ENCODE data around the gene TRAF3IP3. TPM values are rescaled to one million over a fixed set of nuclear protein-coding genes. Genes with fewer than 3 reads are reported as not detected.

The TRAF3IP3 gene
- total RNA-seq, 1 donor from 2014 or later: not detected

- no peak for DNase-seq (ENCODE audit: extremely low spot score, unreplicated experiment)
- H3K27me3 Mint-ChIP-seq (ENCODE audit: unreplicated experiment): peaks cover 67% of the 10 kb centered on the region
- H3K4me3 Mint-ChIP-seq (ENCODE audit: unreplicated experiment): no peak overlapping the region
- no peaks in the 10 kb centered on the region for H3K4me1 Mint-ChIP-seq (ENCODE audit: unreplicated experiment)
- no peaks in the 10 kb centered on the region for H3K36me3 Mint-ChIP-seq (ENCODE audit: unreplicated experiment)
- H3K27ac Mint-ChIP-seq (ENCODE audit: unreplicated experiment): no peak overlapping the region
- no peaks in the 10 kb centered on the region for H3K9me3 Mint-ChIP-seq (ENCODE audit: unreplicated experiment)
- no peak for TF ChIP-seq CTCF (IDR thresholded peaks at IDR 0.05)
Measured at GRCh38 chr1:209710847-209711246, 45.0 kb upstream of the TRAF3IP3 start.

- H3K4me3 Mint-ChIP-seq (ENCODE audit: unreplicated experiment): no peak overlapping the region
- TF ChIP-seq CTCF (IDR thresholded peaks at IDR 0.05): no peak
- no peaks in the 10 kb centered on the region for H3K4me1 Mint-ChIP-seq (ENCODE audit: unreplicated experiment)
- no peaks in the 10 kb centered on the region for H3K9me3 Mint-ChIP-seq (ENCODE audit: unreplicated experiment)
- no peak for DNase-seq (ENCODE audit: extremely low spot score, unreplicated experiment)
- peaks cover 56% of the 10 kb centered on the region for H3K27me3 Mint-ChIP-seq (ENCODE audit: unreplicated experiment)
- H3K36me3 Mint-ChIP-seq (ENCODE audit: unreplicated experiment): no peaks in the 10 kb centered on the region
- no peak overlapping the region for H3K27ac Mint-ChIP-seq (ENCODE audit: unreplicated experiment)
Measured at GRCh38 chr1:209714338-209714737, 41.5 kb upstream of the TRAF3IP3 start.

- TF ChIP-seq CTCF (IDR thresholded peaks at IDR 0.05): no peak
- no peak overlapping the region for H3K27ac Mint-ChIP-seq (ENCODE audit: unreplicated experiment)
- peaks cover 48% of the 10 kb centered on the region for H3K27me3 Mint-ChIP-seq (ENCODE audit: unreplicated experiment)
- no peak overlapping the region for H3K4me3 Mint-ChIP-seq (ENCODE audit: unreplicated experiment)
- no peaks in the 10 kb centered on the region for H3K4me1 Mint-ChIP-seq (ENCODE audit: unreplicated experiment)
- H3K9me3 Mint-ChIP-seq (ENCODE audit: unreplicated experiment): no peaks in the 10 kb centered on the region
- no peak for DNase-seq (ENCODE audit: extremely low spot score, unreplicated experiment)
- no peaks in the 10 kb centered on the region for H3K36me3 Mint-ChIP-seq (ENCODE audit: unreplicated experiment)
Measured at GRCh38 chr1:209715314-209715713, 40.5 kb upstream of the TRAF3IP3 start.

- H3K36me3 Mint-ChIP-seq (ENCODE audit: unreplicated experiment): no peaks in the 10 kb centered on the region
- H3K4me3 Mint-ChIP-seq (ENCODE audit: unreplicated experiment): no peak overlapping the region
- no peaks in the 10 kb centered on the region for H3K4me1 Mint-ChIP-seq (ENCODE audit: unreplicated experiment)
- DNase-seq (ENCODE audit: extremely low spot score, unreplicated experiment): no peak
- peaks cover 48% of the 10 kb centered on the region for H3K27me3 Mint-ChIP-seq (ENCODE audit: unreplicated experiment)
- no peak for TF ChIP-seq CTCF (IDR thresholded peaks at IDR 0.05)
- no peaks in the 10 kb centered on the region for H3K9me3 Mint-ChIP-seq (ENCODE audit: unreplicated experiment)
- H3K27ac Mint-ChIP-seq (ENCODE audit: unreplicated experiment): no peak overlapping the region
Measured at GRCh38 chr1:209717818-209718217, 38.0 kb upstream of the TRAF3IP3 start.

GRCh38 chr1:209720326-209720725 is 35.5 kb upstream of the TRAF3IP3 start:
- TF ChIP-seq CTCF (IDR thresholded peaks at IDR 0.05): no peak
- no peaks in the 10 kb centered on the region for H3K9me3 Mint-ChIP-seq (ENCODE audit: unreplicated experiment)
- DNase-seq (ENCODE audit: extremely low spot score, unreplicated experiment): no peak
- H3K27ac Mint-ChIP-seq (ENCODE audit: unreplicated experiment): no peak overlapping the region
- no peaks in the 10 kb centered on the region for H3K36me3 Mint-ChIP-seq (ENCODE audit: unreplicated experiment)
- no peak overlapping the region for H3K4me3 Mint-ChIP-seq (ENCODE audit: unreplicated experiment)
- H3K27me3 Mint-ChIP-seq (ENCODE audit: unreplicated experiment): peaks cover 40% of the 10 kb centered on the region
- H3K4me1 Mint-ChIP-seq (ENCODE audit: unreplicated experiment): no peaks in the 10 kb centered on the region
